HUES48 (cell line): ENCODE results near the gene APOBEC3F.
"Not testable (repeated sequence)": the region's sequence is repeated elsewhere in the genome, so short reads cannot be mapped to it uniquely, and the experiment has no call there.

Source experiments
- H3K27ac ChIP-seq: one replicate; pipeline ENCODE4 v1.7.0; 2013; ENCODE audit warnings: low read depth, low read length, inconsistent platforms
- H3K27me3 ChIP-seq: 2 replicates; pipeline ENCODE4 v1.6.1; 2013; ENCODE audit warnings: mild to moderate bottlenecking, low read length; ENCODE audit not compliant: control insufficient read depth, insufficient read depth
- H3K36me3 ChIP-seq: 2 replicates; pipeline ENCODE4 v1.6.1; 2013; ENCODE audit warnings: low read length; ENCODE audit not compliant: control insufficient read depth, insufficient read depth
- H3K4me1 ChIP-seq: 2 replicates; pipeline ENCODE4 v1.6.1; 2013; ENCODE audit warnings: mild to moderate bottlenecking, low read length; ENCODE audit not compliant: control insufficient read depth, insufficient read depth
- H3K4me3 ChIP-seq: 2 replicates; pipeline ENCODE4 v1.5.1; 2013; ENCODE audit warnings: mild to moderate bottlenecking, low read depth, low read length
- H3K9ac ChIP-seq: 2 replicates; pipeline ENCODE4 v1.6.1; 2013; ENCODE audit warnings: mild to moderate bottlenecking, low read depth, low read length, moderate library complexity
- H3K9me3 ChIP-seq: 2 replicates; pipeline ENCODE4 v1.6.1; 2013; ENCODE audit warnings: low read length; ENCODE audit not compliant: control insufficient read depth, insufficient read depth

APOBEC3F gene

DNA sequence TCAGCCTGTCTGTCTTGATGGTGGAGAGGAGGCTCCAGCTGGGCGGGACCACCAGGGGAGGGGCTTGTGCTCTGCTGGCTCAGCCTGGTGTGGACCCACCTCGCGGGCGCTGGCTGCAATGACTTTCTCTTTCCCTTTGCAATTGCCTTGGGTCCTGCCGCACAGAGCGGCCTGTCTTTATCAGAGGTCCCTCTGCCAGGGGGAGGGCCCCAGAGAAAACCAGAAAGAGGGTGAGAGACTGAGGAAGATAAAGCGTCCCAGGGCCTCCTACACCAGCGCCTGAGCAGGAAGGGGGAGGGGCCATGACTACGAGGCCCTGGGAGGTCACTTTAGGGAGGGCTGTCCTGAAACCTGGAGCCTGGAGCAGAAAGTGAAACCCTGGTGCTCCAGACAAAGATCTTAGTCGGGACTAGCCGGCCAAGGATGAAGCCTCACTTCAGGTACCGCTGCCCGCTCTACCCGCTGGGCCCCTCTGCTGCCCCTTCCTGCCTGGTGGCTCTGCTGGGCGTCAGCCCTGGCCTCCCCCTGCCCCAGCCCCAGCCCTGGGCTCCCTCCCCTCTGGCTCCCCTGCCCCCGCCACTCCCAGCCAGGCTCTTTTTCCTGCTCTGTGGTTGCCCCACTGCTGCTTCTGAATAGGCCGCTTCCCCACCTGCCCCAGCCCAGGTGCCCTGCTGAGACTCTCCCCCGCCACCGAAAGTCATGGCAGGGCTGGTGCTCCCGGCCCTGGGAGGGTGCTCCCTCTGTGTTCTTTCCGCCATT lies at the start of gene APOBEC3F:
Gene APOBEC3F (plus strand): TSS at position 327 of the 759 bp plus-strand sequence. CDS start 97 bp downstream, at position 424.
- Histone ChIP-seq H3K4me1 (peaks cover 16% of the 10 kb centered on the region), H3K4me3 (peak within 1 kb of the TSS; percentile 51), H3K27ac (peak within 1 kb of the TSS; percentile 86)
- not testable (repeated sequence) for H3K9ac ChIP-seq, H3K9me3 ChIP-seq, H3K27me3 ChIP-seq, H3K36me3 ChIP-seq

DNA sequence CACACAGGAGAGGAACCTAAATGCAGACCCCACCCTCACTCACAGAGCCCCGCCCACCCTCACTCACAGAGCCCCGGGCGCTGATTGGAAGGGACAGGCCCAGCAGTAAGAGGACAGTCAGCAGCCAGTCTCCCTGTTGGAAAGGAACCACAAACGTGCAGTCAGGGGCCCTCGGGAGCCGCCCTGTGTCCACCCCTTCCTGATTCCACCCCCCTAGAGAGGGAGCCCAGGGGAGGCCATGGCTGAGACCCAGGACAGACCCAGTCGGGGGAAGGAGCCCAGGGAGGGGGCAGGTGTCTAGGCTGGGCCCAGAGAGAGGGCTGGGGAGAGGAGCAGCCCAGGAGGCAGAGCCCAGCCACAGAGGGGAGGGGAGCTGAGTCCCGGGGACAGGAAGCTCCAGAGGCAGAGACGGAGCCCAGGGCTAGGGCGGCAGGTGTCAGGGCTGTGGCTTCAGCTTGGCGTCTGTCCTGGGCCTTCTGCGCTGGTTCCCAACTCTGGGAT lies 47.7 kb upstream of the APOBEC3F start:
- not testable (repeated sequence) for H3K27me3 ChIP-seq, H3K4me1 ChIP-seq, H3K36me3 ChIP-seq, H3K9me3 ChIP-seq, H3K4me3 ChIP-seq, H3K9ac ChIP-seq
- peak overlapping the region; percentile 28 for H3K27ac ChIP-seq

DNA sequence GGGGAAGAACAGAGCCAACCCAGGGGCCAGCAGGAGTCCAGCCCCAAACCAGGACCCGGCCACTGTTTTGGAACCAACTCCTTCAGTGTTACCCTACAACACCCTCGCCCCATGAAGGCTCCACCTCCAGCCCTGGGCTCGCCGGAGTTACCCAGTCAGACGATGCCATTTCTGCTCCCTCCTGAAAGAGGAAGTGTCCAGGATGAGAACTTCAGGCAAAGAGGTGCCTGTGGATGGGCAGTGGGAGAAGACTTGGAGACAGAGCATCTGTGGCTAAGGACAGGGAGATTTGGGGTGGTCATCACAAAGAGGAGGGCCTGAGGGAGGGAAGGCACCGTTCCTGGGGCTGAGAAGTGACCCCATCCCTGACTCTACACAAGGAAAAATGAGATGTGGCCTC lies 44.6 kb upstream of the APOBEC3F start:
- Histone ChIP-seq H3K27me3 (no peaks in the 10 kb centered on the region), H3K27ac (no peak overlapping the region), H3K36me3 (no peaks in the 10 kb centered on the region), H3K4me1 (no peaks in the 10 kb centered on the region; the same call in 1 of the 2 replicates), H3K4me3 (no peak overlapping the region), H3K9me3 (no peaks in the 10 kb centered on the region), H3K9ac (no peak overlapping the region)

DNA sequence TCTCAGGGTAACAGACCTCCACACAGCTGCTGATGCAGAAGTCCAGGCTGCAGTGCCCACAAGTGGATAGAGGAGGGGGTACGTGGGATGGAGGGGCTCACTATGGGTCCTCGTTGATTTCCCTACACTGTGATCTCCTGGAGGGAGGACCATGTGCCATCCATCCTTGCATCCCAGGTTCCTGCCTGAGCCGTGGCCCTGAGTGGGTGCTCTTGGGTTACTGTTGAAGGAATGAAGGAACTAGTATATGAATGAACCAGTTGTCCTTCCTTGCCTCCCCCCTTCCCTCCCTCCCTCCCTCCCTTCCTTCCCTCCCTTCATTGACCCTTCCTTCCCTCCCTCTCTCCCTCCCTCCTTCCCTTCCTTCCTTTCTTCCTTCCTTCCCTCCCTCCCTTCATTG lies 43.1 kb upstream of the APOBEC3F start:
- Histone ChIP-seq H3K9ac (no peak overlapping the region), H3K36me3 (no peaks in the 10 kb centered on the region), H3K9me3 (no peaks in the 10 kb centered on the region)

DNA sequence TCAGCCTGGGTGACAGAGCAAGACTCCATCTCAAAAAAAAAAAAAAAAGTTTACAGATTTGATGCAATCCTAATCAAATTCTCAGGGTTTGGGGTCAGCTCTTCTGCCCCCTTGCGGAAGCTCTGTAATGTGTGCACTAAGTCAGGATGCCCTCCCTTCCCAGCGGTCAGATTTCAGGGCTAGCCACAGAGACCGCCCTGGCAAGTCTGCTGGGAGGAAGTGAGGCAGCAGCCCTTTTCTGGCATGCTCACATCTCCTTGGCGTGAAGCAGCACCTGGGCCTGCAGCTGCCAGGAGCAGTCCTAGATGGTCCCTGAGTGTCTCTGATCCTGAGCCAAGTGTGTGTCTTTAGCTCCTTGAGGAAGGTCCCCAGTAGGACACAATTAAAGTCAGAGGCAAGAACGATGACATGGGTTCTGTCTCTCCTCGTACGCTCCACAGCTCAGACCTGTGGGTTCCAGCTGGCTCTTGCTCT lies 37.5 kb upstream of the APOBEC3F start:
- H3K9ac ChIP-seq: no peak overlapping the region
- no peak overlapping the region for H3K27ac ChIP-seq
- H3K36me3 ChIP-seq: no peaks in the 10 kb centered on the region
- no peaks in the 10 kb centered on the region for H3K9me3 ChIP-seq
- no peak overlapping the region for H3K4me3 ChIP-seq
- H3K27me3 ChIP-seq: no peaks in the 10 kb centered on the region
- H3K4me1 ChIP-seq: peaks cover 4% of the 10 kb centered on the region

More for the DNA sequence above, 43.1 kb upstream of the APOBEC3F start:
- H3K27me3 ChIP-seq: no peaks in the 10 kb centered on the region
- peak overlapping the region; percentile 28 for H3K27ac ChIP-seq
- no peaks in the 10 kb centered on the region; the same call in 1 of the 2 replicates for H3K4me1 ChIP-seq
- H3K4me3 ChIP-seq: no peak overlapping the region

DNA sequence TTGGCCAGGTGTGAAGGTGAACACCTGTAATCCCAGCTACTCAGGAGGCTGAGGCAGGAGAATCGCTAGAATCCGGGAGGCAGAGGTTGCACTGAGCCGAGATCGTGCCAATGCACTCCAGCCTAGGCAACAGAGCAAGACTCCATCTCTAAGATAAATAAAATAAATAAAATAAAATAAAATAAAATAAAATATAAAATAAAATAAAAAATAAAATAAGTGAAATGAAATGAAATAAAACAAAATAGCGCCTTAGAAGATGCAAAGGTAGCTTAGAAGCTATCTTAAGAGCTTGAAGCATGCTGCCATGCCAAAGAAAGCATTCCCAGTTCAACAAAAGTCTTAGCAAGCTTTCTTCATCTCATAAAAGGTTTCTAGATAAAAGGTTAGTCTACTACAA lies 33.5 kb upstream of the APOBEC3F start:
- Histone ChIP-seq H3K9ac (no peak overlapping the region), H3K9me3 (no peaks in the 10 kb centered on the region), H3K4me1 (peaks cover 4% of the 10 kb centered on the region), H3K27ac (no peak overlapping the region), H3K4me3 (no peak overlapping the region), H3K36me3 (no peaks in the 10 kb centered on the region), H3K27me3 (no peaks in the 10 kb centered on the region)

DNA sequence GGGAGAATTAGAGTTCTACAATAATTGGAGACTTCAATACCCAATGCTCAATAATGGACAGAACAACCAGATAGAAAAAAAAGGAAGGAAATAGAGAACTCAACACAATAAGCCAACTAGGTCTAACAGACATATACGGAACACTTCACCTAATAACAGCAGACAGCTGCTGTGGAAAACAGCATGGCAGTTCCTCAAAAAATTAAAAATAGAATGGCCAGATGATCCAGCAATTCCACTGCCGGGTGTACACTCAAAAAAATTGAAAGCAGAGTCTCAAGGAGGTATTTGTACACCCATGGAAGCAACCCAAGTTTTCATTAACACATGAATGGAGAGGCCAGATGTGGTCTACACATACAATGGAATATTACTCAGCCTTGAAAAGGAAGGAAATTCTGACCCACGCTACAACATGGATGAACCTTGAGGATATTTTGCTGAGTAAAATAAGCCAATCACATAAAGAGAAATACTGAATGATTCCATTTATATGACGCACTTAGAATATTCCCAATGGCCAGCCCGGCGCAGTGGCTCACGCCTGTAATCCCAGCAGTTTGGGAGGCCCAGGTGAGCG lies 32.3 kb upstream of the APOBEC3F start:
- H3K4me3 ChIP-seq, H3K9ac ChIP-seq, H3K9me3 ChIP-seq, H3K27ac ChIP-seq, H3K27me3 ChIP-seq, H3K36me3 ChIP-seq, H3K4me1 ChIP-seq: not testable (repeated sequence)

DNA sequence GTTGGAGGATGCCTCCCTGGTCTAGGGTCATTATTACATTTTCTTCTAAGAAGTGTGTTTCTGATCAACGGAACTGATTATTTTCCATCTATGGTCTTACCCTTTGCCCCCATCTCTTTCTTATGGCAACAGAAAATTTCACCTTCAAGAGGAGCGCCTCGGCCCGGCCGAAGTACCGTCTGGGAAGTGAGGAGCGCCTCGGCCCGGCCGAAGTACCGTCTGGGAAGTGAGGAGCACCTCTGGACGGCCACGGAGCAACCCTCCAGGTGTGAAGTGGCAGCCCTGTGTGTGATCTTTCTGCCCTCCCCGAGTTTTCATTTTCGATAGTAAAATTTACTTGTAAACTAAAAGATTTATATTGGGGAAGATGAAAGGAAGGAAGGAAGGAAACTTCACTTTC lies 29.7 kb upstream of the APOBEC3F start:
- Histone ChIP-seq H3K4me1 (peaks cover 23% of the 10 kb centered on the region), H3K9ac (no peak overlapping the region)

DNA sequence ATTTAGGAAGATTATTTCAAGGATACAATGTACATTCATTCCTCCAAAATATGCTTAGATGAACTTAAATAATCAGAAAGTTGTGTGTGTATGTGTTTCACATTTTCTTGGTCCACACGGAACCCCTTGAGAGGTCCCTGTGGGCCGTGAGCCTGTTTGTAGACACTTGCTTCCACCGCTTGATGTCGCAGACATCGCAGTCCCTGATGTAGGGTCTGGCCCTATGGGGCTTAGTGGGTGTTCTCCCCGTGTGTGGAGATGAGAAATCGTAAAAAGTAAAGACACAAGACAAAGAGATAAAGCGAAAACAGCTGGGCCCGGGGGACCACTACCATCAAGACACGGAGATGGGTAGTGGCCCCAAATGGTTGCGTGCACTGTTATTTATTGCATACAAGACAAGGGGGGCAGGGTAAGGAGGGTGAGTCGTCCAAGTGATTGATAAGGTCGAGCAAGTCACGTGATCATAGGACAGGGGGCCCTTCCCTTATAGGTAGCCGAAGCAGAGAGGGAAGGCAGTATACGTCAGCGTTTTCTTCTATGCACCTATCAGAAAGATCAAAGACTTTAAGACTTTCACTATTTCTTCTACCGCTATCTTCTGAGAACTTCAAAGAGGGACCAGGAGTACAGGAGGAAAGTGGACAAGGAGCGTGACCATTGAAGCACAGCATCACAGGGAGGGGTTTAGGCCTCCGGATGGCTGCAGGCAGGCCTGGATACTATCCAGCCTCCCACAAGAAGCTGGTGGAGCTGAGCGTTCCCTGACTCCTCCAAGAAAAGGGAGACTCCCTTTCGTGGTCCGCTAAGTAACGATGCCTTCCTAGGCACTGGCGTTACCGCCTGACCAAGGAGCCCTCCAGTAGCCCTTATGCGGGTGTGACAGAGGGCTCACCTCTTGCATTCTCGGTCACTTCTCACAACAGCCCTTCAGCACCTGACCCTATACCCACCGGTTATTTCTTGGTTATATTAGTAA lies 27.8 kb upstream of the APOBEC3F start:
- Histone ChIP-seq H3K36me3 (no peaks in the 10 kb centered on the region), H3K4me1 (peaks cover 28% of the 10 kb centered on the region), H3K27ac (no peak overlapping the region), H3K9me3 (no peaks in the 10 kb centered on the region), H3K4me3 (no peak overlapping the region), H3K27me3 (no peaks in the 10 kb centered on the region), H3K9ac (no peak overlapping the region)

More for the DNA sequence above, 29.7 kb upstream of the APOBEC3F start:
- Histone ChIP-seq H3K36me3 (no peaks in the 10 kb centered on the region), H3K4me3 (no peak overlapping the region), H3K27me3 (no peaks in the 10 kb centered on the region), H3K9me3 (no peaks in the 10 kb centered on the region), H3K27ac (no peak overlapping the region)

DNA sequence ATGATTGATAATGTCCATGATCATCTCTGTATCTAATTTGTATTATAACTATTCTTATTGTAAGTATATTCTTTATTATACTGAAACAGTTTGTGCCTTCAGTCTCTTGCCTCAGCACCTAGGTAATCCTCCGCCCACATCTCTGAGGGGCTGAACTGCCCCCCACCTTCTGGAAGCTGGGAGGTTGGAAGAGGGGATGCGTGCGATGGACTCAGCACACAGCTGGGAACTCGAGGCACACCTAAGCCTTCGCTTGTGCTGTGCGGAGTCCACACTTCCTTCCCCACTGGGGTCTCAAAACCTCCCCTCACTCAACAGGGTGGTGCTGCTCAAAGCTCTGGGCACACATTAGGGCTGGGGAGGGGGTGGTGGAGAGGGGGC lies 27.1 kb upstream of the APOBEC3F start:
- not testable (repeated sequence) for H3K4me3 ChIP-seq, H3K27me3 ChIP-seq, H3K9ac ChIP-seq, H3K9me3 ChIP-seq, H3K36me3 ChIP-seq
- H3K4me1 ChIP-seq: peaks cover 35% of the 10 kb centered on the region
- peak overlapping the region; percentile 76 for H3K27ac ChIP-seq
